ENCODE data around the gene MCM10.

DNA sequence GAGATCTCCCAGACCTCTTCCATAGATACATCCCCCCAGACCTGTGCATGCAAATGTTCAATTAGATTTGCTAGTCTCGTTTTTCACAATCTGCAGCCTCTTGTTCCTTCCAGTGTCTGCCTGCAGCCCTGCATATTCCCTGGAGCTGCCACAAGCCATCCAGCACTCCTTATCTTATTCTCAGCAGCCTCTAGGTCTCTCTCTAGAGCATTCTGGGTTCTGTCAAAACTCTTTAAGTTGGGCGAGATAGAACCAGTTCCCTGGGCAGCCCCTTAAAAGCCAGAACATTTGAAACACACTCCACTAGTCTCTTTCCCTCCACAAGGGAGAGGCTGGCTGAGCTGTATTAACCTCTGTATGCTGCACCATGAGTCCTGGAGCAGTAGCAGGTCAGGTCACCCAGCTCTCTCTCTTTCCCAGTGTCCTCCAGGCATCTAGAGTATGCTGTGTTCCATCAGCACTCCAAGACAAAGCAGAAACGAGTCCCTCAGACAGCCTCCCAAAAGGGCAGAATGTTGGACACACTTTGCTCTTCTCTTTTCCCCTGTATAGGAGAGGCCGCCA, 20.6 kb upstream of the MCM10 start:
- no peak for TF ChIP-seq EZH2 (IDR thresholded peaks at IDR 0.05; ENCODE audit: insufficient read depth, poor library complexity, severe bottlenecking)
- TF ChIP-seq EZH2phosphoT487 (IDR thresholded peaks at IDR 0.05; ENCODE audit: insufficient read depth, low read depth), result no peak

Measured in GM23248 (cell line).